Esophagus muscularis mucosa (tissue), 3 donors: Measurements from ENCODE around the gene NPAS1.

Experiments
- POLR2A ChIP-seq: fragments of 450-650 bp; IDR thresholded peaks from one replicate; pipeline ENCODE4 v1.6.1; 2017; ENCODE audit warnings: antibody characterized with exemption, moderate library complexity, mild to moderate bottlenecking, low read depth
- TF ChIP-seq, protein P1 (sequence below), 3 experiments: fragments of 200-600 bp in 2 of 3; fragments of 450-650 bp in 1 of 3; sonication (generic) in 2 of 3; IDR thresholded peaks; one replicate each; pipeline ENCODE4 v1.5.1; 2017 to 2019; ENCODE audit warnings: antibody characterized with exemption in 3 of 3, mild to moderate bottlenecking in 2 of 3, moderate library complexity in 1 of 3

DNA sequence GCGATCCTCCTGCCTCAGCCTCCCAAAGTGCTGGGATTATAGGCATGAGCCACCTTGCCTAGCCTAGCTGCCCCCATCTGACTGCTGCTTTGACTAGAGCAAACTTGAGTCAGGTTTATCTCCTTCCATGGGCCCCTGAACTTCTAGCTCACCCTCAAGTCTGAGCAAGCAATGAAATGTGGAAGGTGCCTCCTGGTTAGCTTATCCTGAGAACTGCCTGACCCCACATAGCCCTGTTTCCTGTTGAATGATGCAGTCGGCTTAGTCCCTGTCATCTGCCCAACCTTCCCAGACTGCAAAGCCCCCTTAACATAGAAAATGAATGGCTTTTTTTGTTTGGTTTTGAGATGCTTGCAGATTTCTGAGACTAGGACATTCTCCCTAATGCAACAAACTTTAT is 37.7 kb downstream of the NPAS1 start:
- no peak for TF ChIP-seq POLR2A
- TF ChIP-seq, protein P1, sequence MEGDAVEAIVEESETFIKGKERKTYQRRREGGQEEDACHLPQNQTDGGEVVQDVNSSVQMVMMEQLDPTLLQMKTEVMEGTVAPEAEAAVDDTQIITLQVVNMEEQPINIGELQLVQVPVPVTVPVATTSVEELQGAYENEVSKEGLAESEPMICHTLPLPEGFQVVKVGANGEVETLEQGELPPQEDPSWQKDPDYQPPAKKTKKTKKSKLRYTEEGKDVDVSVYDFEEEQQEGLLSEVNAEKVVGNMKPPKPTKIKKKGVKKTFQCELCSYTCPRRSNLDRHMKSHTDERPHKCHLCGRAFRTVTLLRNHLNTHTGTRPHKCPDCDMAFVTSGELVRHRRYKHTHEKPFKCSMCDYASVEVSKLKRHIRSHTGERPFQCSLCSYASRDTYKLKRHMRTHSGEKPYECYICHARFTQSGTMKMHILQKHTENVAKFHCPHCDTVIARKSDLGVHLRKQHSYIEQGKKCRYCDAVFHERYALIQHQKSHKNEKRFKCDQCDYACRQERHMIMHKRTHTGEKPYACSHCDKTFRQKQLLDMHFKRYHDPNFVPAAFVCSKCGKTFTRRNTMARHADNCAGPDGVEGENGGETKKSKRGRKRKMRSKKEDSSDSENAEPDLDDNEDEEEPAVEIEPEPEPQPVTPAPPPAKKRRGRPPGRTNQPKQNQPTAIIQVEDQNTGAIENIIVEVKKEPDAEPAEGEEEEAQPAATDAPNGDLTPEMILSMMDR (IDR thresholded peaks at IDR 0.05): no peak
